ENCODE results near the gene B4GALT6.

B4GALT6 gene

DNA sequence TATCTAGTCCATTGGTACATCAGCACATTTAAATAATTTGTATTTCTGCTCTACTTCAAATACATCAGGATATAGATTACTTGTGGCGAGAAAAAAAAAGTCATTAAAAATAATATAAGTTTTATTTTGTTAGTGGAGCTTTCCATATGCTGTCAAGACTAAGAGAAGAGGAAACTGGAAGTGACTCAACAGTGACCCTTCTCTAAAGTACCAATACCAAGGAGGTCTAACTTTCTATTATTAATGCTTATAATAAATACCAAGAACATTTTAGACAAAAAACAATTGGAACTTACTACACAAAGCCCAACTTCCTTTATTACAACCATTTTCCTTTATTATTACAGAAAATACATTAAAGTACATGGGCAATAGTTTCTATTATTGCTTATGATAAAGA, 52.9 kb downstream of the B4GALT6 start:
- no peak for DNase-seq

DNA sequence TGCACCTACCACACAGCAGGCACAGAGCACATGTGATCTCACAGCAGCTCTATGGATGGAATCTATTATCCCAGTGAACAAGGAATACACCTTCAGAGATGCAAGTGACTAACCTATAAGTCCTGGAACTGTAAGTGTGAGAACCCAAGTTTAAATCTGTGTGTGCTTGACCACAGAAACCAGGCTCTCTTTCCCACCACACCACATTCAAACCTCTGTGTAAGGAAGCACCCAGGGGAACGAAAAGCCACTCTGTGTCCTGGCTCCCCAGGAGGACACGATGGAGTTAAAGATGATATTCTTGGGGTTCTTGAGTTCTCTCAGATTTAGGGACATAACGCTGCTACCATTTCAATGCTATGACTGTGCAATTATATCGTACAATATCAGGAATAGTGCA, 53.8 kb downstream of the B4GALT6 start:
- no peak for DNase-seq

DNA sequence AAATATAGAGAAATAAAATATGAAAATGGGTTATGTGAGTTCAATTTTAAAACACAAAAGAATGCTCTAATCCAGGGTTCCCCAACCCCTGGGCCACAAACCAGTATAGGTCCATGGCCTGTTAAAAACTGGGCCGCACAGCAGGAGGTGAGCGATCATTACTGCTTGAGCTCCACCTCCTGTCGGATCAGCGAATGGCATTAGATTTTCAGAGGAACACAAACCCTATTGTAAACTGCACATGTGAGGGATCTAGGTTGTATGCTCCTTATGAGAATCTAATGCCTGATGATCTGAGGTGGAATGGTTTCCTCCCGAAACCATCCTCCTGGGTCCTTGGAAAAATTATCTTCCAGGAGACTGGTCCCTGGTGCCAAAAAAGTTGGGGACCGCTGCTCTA, 58.0 kb downstream of the B4GALT6 start:
- no peak for DNase-seq

DNA sequence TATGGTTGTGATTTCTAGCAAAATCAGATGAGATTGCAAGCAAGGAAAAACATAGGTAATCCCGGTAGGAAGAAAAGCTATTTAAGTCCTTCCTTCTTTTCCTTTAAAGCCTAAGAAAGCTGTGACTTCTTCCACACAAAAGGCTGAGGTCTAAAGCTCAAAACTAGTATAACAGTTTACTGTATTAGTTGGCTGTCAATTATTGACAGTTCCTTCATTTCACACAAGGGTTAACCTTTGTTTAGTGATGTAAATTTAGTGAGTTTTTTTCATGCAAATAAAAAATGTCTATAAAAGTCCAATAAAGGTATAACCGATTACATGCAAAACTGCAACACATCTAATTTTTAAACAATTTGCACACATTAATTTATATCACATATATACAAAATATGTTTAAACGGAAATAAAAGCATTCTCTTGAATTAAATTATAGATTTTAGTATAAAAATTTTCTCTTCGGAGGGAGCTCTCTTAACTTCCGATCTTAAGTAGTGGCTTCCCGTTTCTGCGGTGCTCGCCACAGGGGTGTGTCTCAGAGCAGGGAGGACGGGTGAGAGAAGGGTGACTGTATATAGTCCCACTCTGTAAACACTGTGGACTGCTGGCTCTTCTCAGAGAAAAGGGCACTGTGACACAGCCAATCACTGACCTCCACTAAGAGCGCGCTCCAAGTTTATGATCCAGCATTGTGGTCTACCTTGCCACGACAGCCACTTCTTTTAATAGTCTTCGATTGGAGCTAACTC, 59.3 kb downstream of the B4GALT6 start:
- DNase-seq: no peak

DNA sequence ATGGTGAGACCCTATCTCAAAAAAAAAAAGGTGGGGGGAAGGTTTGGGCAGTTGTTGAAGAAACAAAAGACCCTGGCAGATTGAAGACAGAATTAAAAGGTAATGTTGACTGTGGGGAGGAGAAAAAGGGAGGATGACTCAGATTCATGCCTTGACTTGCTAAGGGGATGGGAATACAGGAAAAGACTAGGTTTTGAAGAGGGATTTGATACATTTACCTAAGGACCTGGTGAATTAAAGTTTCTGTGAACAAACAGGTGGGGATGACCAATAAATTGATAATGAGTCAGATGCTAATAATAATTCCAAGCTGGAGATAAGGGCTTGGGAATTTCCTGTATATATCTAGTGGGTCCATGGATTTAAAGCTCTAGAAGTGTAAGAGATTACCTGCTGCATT, 65.1 kb downstream of the B4GALT6 start:
- no peak for DNase-seq

DNA sequence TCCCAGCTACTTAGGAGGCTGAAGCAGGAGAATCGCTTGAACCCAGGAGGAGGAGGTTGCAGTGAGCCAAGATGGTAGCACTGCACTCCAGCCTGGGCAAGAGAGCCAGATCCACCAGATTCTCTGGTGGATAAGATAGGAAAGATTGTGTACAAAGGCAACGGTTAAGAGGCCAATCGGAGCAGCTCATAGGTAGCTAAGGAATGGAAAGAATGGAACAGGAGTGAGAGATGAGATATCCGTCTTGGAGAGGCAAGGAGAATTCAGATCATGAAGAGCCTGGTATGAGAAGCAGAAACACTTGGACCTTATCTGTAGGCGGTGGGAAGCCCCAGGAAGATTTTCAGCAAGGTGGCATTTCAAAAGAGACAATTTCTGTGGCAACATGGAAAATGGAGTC, 65.6 kb downstream of the B4GALT6 start:
- DNase-seq: no peak

DNA sequence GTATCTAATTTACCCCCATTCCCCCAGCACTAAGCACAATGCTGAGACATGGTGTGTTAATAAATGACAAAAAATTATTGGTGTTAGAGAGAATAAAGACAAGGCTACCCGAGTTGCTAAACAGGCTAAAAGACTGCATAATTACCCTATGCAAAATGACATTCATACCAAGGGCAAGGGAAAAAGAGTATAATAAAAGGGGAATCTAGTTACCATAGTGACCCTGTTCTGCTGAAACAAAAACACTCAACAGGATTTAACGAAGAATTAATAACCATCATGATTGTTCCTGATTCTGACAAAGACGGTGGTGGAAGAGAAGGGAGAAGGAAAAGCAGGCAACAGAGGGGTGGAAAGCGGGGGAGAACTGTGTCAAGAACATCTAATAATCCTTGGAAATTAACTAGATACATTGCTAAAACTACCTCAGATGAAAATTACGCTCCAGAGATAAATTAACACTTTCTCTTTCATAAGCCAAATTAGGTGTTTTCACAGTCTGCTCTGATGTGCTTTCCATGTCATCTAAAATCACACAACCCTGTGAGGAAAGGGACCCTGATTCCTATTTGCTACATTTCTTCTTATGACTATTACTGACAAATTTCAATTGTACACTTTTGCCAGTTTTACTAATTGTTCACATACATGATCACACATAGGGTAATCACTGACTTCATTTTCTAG, 67.2 kb downstream of the B4GALT6 start:
- DNase-seq: no peak

DNA sequence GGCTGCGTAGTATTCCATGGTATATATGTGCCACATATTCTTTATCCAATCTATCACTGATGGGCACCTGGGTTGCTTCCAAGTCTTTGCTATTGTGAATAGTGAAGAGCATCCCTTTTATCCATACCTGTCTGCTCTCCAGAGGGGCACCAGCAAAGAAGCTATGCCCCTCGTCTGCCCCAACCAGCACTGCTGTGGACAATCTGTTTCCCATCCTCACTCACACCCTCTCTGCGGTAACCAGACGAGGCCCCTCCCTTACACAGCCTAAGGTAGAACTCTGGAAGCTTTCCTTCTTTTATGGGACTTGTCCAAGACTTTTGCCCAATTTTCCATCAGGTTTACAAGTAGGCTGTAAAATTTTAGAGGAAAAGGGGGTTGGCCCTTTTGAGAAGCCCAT, 67.8 kb downstream of the B4GALT6 start:
- no peak for DNase-seq

DNA sequence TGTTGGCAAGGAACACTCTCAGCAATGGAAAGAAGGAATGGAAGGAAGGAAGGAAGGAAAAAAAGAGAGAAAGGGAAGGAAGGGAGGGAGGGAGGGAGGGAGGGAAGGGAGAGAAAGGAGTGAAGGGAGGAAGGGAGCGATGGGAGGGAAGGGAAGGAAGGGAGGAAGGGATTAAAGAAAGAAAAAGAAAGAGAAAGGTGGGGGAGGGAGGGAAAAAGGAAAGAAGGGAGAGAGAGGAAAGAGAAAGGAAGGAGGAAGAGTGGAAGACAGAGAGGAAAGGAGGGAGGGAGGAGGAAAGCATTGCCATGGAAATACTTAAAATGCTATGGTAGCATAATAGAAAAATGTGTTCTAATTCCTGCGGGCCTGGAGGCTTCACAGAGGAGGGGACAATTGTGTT, 70.3 kb downstream of the B4GALT6 start:
- no peak for DNase-seq

DNA sequence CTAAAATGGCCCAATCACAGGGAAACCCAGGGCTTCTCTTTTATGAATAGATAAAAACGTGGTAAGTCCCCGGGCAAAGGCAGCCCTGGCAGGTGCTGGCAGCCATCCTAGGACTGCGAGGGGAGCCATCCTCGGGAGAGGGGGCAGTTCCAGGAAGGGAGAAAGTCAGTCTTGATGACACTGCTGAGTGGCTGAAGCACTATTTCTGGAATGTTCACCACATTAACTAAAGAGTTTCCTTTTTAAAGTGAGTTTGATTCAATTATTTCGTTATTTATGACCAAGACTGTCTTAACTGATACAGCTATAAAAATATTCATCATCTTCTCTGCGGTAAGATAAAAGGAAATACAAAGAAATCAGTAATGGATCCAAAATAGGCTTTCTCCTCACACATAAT, 72.3 kb downstream of the B4GALT6 start:
- no peak for DNase-seq

DNA sequence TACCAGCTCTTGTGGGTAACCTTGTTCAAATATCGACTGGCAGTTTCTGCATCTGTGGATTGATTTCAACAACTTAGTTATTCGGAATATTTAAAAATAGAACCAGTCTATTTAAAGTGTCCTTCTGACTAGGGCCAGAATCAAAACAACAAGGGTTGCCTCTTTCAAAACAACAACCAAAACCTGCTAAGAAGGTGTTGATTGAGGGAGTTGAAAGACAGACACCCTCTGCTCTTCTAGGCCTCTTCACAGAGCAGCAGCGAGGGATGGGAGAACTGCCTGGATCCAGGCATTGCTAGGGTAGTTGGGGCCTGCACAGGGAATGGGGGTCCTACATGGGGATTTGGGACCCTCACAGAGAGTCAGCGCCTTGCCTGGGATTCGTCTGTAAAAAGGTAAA, 72.9 kb downstream of the B4GALT6 start:
- DNase-seq: no peak

DNA sequence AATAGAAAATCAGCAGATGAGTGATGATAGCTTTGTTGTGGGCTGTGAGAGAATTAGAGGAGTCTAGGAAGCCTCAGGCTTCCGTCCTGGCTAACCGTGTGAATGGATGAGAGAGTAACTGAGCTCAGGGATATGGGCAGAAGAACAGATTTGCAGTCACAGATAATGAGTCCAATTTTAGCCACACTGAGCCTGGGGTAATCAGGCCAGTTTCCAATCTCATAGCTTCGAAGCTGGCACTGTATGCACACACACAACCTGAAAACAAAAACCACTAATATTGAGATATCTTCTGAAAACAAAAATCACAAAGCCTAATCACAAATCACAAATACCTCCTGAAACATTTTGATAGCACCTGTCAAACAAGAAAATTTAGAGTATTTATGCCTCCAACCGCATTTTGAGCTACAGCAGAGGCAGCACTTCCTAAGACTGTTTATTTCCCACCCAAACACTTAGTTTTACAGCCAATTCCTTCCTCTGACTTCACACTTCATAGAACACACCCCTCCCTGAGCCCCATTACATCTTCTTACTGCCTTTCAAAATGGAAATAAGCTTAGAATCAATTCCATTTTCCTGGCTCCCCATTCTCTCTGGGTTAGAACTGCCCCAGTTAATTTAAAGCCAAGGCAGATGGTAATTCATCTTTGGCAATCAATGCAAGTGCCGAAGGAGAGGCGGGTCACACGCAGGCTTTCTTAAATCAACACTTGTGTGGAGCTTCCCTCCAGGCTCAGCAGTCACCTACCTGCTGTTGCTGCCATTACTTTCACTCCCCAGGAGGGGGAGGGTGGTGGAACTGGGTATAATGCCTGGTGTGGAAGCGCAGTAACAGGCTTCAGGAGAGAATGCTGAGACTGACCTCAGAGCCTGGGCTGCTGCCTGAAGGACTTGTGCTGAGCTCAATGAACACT, 73.8 kb downstream of the B4GALT6 start:
- DNase-seq: no peak

DNA sequence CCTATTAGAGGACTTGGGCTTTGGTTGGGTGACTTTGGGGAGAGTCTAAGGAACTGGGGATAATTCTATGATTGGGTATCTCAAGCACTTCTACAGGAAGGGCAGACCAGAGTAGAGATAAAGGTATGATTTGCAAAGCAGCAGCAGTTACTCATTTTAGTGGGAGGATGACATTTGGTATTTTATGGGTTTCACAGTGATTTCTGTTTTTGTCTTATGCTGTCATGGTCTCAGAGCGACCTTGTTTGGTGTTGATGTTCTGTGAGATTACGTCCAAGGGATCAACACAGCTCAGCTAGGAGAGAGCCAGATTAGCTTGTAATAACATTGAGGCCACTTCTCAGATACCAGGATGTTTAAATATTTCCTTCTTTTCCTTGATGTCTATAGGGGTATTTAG, 74.5 kb downstream of the B4GALT6 start:
- no peak for DNase-seq

DNA sequence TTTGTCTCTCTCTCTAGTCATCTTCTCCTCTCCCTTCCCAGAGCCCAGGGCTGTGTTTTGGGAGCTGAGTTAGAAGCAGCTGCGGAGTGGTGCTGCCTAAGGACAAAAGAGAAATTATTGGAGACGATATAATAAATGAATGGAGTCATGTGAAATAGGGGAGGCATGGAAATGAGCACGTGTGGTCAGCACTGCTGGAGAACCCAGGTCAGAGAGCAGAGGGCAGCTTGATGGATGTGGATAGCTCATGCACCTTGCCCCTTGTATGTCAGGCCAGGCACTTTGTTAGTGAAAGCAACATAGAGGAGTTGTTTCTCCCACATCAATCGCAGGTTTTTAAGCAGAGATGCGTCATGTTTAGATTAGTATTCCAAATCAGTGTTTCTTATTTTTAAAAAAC, 77.0 kb downstream of the B4GALT6 start:
- DNase-seq: no peak

DNA sequence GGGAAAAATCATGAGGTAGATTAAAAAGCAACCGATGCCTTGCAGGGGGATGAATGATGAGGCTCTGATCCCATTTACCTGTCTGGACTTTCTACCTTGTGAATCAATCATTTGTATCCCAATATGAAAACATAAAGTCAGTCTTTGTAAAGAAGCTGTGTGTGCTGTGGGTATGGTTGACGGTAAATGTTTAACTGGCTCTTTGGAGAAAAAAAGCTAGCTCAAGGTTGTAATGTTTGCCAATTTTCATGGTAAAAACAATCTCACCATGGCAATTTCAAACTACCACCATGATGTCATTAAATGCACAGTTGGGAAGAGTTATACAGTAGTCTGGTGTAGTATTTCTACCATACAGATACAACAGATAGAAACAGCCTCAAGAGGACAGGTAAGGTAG, 78.1 kb downstream of the B4GALT6 start:
- DNase-seq: no peak

DNA sequence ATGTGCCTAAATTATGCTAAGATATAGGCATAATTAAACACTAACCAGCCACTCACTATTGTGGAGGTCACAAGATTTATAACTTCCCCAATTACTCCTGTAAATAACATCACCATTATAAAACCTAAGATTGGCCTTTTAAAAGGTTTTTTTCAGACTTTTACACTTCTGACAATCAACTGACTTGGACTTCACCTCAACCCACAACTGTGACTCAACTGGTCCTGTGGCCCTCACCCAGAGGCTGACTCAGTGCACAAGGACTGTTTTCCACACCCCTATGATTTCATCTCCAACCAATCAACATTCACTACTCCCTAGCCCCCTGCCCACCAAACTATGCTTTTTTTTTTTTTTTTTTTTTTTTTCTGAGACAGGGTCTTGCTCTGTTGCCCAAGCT, 81.1 kb downstream of the B4GALT6 start:
- no peak for DNase-seq

DNA sequence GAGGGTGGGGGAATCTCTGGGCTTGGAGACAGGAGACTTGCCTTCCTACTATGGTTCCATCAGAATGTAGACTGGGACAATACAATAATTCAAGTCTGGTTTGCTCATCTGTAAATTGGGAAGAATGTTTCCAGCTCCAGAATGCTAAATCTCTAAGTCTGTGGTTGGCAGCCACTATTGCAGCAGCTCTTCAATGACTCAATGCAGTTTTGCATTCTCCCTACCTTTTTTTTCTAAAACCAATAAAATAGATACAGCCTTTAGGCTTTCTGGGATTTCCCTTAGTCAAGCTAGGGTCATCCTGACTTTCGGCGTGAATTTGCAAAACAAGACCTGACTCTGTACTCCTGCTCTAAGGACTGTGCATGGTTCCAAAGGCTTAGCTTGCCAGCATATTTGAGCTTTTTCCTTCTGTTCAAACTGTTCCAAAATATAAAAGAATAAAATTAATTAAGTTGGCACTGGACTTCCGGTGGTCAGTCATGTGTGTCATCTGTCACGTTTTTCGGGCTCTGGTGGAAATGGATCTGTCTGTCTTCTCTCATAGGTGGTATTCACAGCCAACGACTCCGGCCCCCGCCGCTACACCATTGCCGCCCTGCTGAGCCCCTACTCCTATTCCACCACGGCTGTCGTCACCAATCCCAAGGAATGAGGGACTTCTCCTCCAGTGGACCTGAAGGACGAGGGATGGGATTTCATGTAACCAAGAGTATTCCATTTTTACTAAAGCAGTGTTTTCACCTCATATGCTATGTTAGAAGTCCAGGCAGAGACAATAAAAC, 86.2 kb downstream of the B4GALT6 start:
- DNase-seq: no peak

DNA sequence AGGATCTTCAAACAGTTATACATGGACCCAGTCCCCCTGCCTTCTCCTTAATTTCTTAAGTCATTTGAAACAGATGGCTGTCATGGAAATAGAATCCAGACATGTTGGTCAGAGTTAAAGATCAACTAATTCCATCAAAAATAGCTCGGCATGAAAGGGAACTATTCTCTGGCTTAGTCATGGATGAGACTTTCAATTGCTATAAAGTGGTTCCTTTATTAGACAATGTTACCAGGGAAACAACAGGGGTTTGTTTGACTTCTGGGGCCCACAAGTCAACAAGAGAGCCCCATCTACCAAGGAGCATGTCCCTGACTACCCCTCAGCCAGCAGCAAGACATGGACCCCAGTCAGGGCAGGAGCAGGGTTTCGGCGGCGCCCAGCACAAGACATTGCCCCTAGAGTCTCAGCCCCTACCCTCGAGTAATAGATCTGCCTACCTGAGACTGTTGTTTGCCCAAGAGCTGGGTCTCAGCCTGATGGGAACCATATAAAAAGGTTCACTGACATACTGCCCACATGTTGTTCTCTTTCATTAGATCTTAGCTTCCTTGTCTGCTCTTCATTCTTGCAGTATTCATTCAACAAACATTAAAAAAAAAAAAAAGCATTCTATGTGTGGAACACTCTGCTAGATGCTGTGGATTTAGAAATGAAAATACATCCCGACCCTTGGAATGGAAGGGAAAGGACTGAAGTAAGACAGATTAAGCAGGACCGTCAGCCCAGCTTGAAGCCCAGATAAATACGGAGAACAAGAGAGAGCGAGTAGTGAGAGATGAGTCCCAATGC, 88.1 kb downstream of the B4GALT6 start:
- no peak for DNase-seq

DNA sequence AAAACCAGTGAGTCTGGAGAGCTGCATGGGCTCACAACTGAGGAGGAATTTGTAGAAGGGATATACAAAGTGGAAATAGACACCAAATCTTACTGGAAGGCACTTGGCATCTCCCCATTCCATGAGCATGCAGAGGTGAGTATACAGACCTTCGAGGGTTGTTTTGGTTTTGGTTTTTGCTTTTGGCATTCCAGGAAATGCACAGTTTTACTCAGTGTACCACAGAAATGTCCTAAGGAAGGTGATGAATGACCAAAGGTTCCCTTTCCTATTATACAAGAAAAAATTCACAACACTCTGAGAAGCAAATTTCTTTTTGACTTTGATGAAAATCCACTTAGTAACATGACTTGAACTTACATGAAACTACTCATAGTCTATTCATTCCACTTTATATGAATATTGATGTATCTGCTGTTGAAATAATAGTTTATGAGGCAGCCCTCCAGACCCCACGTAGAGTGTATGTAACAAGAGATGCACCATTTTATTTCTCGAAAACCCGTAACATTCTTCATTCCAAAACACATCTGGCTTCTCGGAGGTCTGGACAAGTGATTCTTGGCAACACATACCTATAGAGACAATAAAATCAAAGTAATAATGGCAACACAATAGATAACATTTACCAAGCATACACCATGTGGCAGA, 89.1 kb downstream of the B4GALT6 start:
- DNase-seq: no peak

DNA sequence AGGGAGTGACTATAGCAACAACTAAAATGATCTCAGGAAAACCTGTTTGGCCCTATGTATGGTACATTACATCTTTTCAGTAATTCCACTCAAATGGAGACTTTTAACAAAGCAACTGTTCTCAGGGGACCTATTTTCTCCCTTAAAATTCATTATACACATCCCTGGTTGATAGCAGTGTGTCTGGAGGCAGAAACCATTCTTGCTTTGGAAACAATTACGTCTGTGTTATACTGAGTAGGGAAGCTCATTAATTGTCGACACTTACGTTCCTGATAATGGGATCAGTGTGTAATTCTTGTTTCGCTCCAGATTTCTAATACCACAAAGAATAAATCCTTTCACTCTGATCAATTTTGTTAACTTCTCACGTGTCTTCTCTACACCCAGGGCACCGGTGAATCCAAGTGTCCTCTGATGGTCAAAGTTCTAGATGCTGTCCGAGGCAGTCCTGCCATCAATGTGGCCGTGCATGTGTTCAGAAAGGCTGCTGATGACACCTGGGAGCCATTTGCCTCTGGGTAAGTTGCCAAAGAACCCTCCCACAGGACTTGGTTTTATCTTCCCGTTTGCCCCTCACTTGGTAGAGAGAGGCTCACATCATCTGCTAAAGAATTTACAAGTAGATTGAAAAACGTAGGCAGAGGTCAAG, 91.7 kb downstream of the B4GALT6 start:
- no peak for DNase-seq

DNA sequence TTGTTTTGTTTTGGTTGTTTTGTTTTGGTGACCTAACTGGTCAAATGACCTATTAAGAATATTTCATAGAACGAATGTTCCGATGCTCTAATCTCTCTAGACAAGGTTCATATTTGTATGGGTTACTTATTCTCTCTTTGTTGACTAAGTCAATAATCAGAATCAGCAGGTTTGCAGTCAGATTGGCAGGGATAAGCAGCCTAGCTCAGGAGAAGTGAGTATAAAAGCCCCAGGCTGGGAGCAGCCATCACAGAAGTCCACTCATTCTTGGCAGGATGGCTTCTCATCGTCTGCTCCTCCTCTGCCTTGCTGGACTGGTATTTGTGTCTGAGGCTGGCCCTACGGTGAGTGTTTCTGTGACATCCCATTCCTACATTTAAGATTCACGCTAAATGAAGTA, 92.8 kb downstream of the B4GALT6 start, which contains the start of gene TTR:
Gene TTR, plus strand, starts transcription at position 250 of the 400 bp plus-strand sequence. Its CDS starts 26 bp downstream, at position 276.
- DNase-seq: no peak
